Natural killer cell treated with Interleukin-12 subunit alpha and Interleukin-12 subunit beta and Interleukin-15 and Interleukin-18, amount 100 ng/mL, for 72 hours (primary cell): ENCODE measurements around the gene TSHR. TPM values are rescaled to one million over a fixed set of nuclear protein-coding genes. Genes with fewer than 3 reads are reported as not detected.
"Not testable (repeated sequence)": the region's sequence is repeated elsewhere in the genome, so short reads cannot be mapped to it uniquely, and the experiment has no call there.

ENCODE experiments used
- ATAC-seq, 2 donors: fragments of 150-1000 bp; cut with Tn5 transposase in 1 of 2; sonication (Bioruptor Pico), chemical (Tn5 transposase) in 1 of 2; 2 replicates each; pipeline ENCODE4 v1.10.0; 2021
- DNase-seq: peaks from one replicate; pipeline ENCODE4 v3.0.0; 2022; ENCODE audit warnings: low spot score
- H3K27ac Mint-ChIP-seq, 2 donors: 1 replicate in 1 of 2; 2 replicates in 1 of 2; pipeline ENCODE4 v1.8.0; 2022; ENCODE audit warnings: mixed read lengths in 2 of 2, mild to moderate bottlenecking in 1 of 2, moderate library complexity in 1 of 2
- H3K27me3 Mint-ChIP-seq, 2 donors: 1 replicate in 1 of 2; 2 replicates in 1 of 2; pipeline ENCODE4 v1.8.0; 2022; ENCODE audit warnings: mixed read lengths in 2 of 2
- H3K36me3 Mint-ChIP-seq: one replicate; pipeline ENCODE4 v1.8.0; 2022; ENCODE audit warnings: mixed read lengths
- H3K4me1 Mint-ChIP-seq, 2 donors: 1 replicate in 1 of 2; 2 replicates in 1 of 2; pipeline ENCODE4 v1.8.0; 2022; ENCODE audit warnings: low read depth in 2 of 2, mixed read lengths in 2 of 2, mild to moderate bottlenecking in 1 of 2
- H3K4me3 Mint-ChIP-seq: one replicate; pipeline ENCODE4 v1.8.0; 2022; ENCODE audit warnings: mixed read lengths
- H3K9me3 Mint-ChIP-seq: 2 replicates; pipeline ENCODE4 v1.8.0; 2022; ENCODE audit warnings: mixed read lengths
- total RNA-seq, 2 donors: library from RNA; stranded (reverse); gene quantifications; one replicate each; pipeline ENCODE4 v1.2.3, GENCODE V29; 2022

Gene TSHR
- total RNA-seq, 2 donors from 2014 or later = not detected

DNA sequence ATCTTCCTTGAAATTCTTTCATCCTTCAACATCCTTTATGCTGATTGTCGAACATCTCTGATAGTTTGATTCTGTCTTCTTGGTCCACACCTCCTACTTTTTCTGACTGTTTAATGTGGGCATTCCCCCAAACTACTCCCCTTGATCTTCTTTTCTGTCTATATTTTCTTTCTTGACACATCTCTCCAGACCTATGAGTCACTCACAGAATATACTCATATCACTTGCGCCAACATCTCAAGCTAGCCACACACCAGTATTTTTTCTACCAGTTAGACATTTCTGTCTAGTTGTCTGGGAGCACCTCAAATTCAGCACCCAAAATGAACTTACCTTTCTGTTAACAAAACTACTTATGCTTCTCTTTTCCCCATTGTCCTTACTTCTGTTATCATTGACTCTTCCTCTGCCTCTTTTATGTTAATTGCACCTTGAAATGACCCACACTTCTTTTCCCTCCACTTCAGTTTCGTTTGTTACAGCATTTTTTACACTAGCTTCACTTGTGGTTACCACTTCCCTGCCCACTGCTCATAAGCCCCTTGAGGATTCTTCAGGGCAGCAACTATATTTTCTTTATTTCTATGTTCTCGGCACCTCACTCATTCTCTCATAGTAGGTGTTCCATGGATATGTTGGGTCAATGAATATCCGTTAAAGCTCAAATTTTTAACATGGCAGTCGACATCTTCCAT is 33.5 kb downstream of the TSHR start:
- ATAC-seq = peak; percentile 91 to 95
- no peak for DNase-seq
- Mint-ChIP-seq H3K27me3 (peaks cover 0 to 3% of the 10 kb centered on the region in 2 donors), H3K36me3 (no peaks in the 10 kb centered on the region), H3K9me3 (no peaks in the 10 kb centered on the region), H3K27ac (no peak overlapping the region), H3K4me3 (no peak overlapping the region), H3K4me1 (no peaks in the 10 kb centered on the region)

DNA sequence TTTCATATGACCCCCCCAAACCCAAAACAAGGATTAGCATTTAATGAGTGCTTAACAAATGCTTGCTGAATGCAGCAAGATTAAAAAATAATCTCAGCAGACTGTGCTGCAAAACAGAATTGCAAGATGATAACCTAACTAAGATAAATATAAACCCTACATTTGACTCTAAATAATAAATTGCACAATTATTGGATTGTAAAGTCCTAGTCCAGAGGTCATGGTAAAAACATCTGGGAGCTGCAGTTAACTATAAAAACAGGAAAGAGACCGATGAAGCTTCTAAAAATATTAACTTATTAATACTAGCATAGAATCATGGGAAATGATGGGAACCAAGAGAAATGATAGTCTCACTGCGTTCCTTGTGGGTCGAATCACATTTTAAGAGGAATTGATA is 37.2 kb downstream of the TSHR start:
- no peak overlapping the region for H3K4me3 Mint-ChIP-seq
- H3K9me3 Mint-ChIP-seq = no peaks in the 10 kb centered on the region
- no peak for ATAC-seq
- no peaks in the 10 kb centered on the region for H3K36me3 Mint-ChIP-seq
- peaks cover 15 to 23% of the 10 kb centered on the region in 2 donors for H3K27me3 Mint-ChIP-seq
- no peak overlapping the region for H3K27ac Mint-ChIP-seq
- H3K4me1 Mint-ChIP-seq = peaks cover 3 to 5% of the 10 kb centered on the region in 2 donors
- no peak for DNase-seq

DNA sequence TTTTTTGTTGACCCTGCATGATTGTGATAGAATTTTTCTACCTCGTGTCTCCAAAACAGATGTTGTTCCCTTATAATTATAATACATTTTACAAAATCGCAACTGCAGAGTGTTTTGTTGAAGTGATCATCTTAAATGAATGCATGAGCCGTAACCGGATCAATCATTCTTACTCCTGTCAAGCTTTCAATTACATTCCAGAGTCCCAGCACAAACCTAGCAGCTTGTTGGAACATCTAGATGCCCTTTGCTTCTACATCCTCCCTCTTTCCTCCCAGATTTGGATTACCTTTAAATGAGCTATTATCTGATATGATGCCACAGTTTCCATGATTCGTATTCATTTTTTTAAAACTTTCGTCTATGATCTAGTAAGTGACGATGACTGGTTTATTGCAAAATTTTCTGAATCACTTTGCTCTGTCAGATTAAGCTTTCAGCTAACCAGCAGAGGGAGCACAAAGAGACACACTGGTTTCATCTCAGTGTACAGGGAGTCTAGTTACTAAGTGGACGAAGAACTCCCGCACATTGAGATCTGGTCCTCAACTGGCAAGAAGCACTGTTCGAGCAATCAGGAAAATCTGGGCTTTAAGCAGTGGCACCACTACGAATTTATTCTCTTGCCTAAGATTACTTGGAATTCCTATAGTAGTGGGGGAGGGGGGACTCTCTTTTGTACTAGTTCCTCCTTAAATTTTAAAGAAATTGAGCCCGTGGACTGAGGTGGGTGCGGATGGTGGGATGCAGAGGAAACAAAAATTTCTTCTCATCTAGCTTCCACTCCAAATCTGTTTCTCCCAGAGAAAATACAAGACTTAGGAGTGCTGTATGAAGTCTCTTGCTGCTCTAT is 40.9 kb downstream of the TSHR start:
- Mint-ChIP-seq H3K9me3 (no peaks in the 10 kb centered on the region), H3K4me1 (peaks cover 3 to 5% of the 10 kb centered on the region in 2 donors), H3K27me3 (peaks cover 24 to 36% of the 10 kb centered on the region in 2 donors), H3K4me3 (no peak overlapping the region), H3K36me3 (no peaks in the 10 kb centered on the region), H3K27ac (no peak overlapping the region)
- ATAC-seq (peak; percentile 74 to 88), DNase-seq (no peak)

DNA sequence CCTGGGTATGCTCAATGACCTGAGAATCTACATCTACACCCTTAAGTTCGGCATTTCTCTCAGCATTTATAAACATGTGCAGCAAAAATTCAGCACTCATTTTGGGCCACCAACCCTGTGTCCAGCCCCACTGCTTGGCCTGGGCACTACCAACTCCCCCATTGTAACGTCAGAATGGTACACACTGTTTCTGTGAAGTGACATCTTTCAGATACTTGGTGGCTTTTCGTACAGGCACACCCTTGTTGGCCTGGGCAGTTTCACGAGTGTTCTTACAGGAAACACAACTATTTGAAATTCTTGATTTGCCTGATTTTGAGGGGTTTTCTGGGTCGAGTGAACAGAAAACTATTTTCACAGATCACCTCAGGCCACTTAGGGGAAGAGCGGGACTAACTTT is 46.0 kb downstream of the TSHR start:
- Mint-ChIP-seq H3K4me3 (no peak overlapping the region), H3K36me3 (no peaks in the 10 kb centered on the region), H3K9me3 (no peaks in the 10 kb centered on the region), H3K27me3 (peaks cover 21 to 50% of the 10 kb centered on the region in 2 donors), H3K27ac (no peak overlapping the region), H3K4me1 (peaks cover 0 to under 1% of the 10 kb centered on the region in 2 donors)
- DNase-seq = no peak
- ATAC-seq = no peak

DNA sequence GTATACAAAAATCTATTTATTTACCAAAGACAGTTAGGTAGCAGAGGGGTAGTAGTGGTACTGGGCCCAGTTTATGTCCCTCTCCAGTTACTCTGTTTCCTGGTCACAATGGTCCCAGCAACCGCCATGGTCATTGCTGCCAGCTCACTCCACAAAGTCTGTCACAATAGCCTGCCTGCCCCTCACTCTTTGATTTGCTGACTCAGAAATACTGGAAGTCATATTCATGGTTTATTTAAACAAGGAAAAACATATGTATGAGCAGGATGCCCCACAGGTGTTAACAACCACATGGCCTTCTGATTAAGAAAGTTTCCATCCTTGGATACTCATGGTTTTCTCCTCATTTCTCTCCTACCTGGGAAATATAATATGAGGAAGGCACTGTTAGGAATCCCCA is 49.2 kb downstream of the TSHR start:
- H3K36me3 Mint-ChIP-seq = no peaks in the 10 kb centered on the region
- no peaks in the 10 kb centered on the region for H3K4me1 Mint-ChIP-seq
- peaks cover 8 to 33% of the 10 kb centered on the region in 2 donors for H3K27me3 Mint-ChIP-seq
- H3K27ac Mint-ChIP-seq = no peak overlapping the region
- DNase-seq (no peak), ATAC-seq (no peak)
- H3K4me3 Mint-ChIP-seq = no peak overlapping the region
- H3K9me3 Mint-ChIP-seq = no peaks in the 10 kb centered on the region

DNA sequence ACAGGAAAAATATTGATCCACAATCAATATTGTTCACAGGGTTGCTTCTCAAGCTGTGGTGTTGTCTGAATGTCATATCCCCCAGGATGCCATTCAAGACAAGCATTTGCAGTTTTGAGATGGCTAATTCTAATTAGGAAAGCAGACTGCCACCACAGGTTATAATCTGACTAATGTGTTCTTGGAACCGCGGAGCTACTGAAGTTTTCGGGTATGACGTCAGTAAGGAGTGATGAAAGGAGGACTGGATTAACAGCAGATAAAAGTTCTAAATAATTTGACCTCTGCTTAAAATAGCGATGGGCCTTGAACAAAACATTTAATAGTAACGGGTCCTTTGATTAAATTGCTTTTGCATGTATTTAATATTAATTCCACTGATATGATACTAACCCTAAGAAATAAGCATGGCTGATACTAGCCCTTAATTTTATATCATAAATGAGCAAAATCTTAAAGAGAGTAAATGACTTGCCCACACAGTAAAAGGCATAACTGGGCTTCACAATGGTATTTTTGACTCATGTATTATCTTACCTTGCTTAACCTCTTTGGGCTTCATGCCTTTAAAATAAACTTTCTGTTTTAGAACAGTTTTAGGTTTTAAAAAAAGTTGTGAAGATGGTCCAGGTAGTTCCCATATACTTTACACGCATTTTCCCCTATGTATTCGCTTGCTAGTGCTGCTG is 50.3 kb downstream of the TSHR start:
- peak in 1 of 2 donors; percentile 60 for ATAC-seq
- Mint-ChIP-seq H3K27ac (no peak overlapping the region), H3K27me3 (peaks cover 6 to 28% of the 10 kb centered on the region in 2 donors), H3K4me1 (no peaks in the 10 kb centered on the region), H3K9me3 (no peaks in the 10 kb centered on the region), H3K36me3 (no peaks in the 10 kb centered on the region), H3K4me3 (no peak overlapping the region)
- no peak for DNase-seq

DNA sequence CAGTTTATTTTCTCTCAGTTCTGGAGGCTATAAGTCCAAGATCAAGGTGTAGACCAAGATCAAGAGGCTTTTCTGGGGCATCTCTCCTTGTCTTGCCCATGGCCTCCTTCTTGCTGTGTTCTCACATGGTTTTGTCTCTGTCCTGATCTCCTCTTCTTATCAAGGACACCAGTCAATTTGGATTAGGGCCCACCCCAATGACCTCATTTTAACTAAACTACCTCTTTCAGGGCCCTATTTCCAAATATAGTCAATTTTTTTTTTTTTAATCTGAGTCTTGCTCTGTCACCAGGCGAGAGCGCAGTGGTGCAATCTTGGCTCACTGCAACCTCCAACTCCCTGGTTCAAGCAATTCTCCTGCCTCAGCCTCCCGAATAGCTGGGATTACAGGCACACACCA is 50.8 kb downstream of the TSHR start:
- DNase-seq (no peak), ATAC-seq (no peak)
- H3K9me3 Mint-ChIP-seq = no peaks in the 10 kb centered on the region
- H3K4me1 Mint-ChIP-seq = no peaks in the 10 kb centered on the region
- H3K36me3 Mint-ChIP-seq = no peaks in the 10 kb centered on the region
- H3K27me3 Mint-ChIP-seq = peaks cover 5 to 26% of the 10 kb centered on the region in 2 donors
- H3K27ac Mint-ChIP-seq = no peak overlapping the region
- H3K4me3 Mint-ChIP-seq = no peak overlapping the region

DNA sequence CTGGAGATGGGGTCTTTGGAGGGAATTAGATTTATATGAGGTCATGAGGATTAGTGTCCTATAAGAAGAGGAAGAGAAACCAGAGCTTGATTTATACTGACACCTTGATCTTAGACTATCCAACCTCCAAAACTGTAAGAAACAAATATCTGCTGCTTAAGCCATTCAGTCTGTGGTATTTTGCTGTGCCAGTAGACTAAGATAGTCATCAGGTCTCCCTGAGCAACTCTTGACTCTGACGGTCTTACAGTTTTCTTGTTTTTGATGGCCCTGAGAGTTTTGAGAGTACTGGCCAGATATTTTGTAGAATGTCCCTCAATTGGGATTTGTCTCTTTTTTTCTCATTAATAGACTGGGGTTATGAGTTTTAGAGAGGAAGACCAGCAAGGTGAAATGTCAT is 51.7 kb downstream of the TSHR start:
- Mint-ChIP-seq H3K9me3 (no peaks in the 10 kb centered on the region), H3K27me3 (peaks cover 5 to 19% of the 10 kb centered on the region in 2 donors), H3K4me3 (no peak overlapping the region), H3K4me1 (no peaks in the 10 kb centered on the region), H3K27ac (no peak overlapping the region), H3K36me3 (no peaks in the 10 kb centered on the region)
- DNase-seq (no peak), ATAC-seq (no peak)

DNA sequence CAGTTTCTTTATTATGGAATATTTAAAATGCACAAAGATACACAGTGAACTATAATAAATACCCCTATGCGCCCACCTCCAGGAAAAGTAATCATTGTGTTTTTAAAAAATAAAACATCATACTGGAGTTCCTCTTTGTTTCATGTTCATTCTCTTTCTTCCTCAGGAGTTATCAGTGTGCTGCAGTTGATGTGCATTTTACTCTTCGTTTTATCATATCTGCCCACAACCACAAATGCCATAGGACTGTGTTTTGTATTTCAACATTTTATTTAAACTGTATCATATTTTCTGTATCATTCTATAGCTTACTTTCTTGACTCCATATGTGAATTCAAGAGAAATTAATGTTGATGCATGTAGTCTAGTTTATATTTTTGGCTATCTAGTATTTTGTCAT is 53.9 kb downstream of the TSHR start:
- DNase-seq (no peak), ATAC-seq (no peak)
- H3K9me3 Mint-ChIP-seq = no peaks in the 10 kb centered on the region
- no peak overlapping the region for H3K4me3 Mint-ChIP-seq
- no peaks in the 10 kb centered on the region for H3K36me3 Mint-ChIP-seq
- no peak overlapping the region for H3K27ac Mint-ChIP-seq
- no peaks in the 10 kb centered on the region for H3K27me3 Mint-ChIP-seq
- H3K4me1 Mint-ChIP-seq = no peaks in the 10 kb centered on the region

DNA sequence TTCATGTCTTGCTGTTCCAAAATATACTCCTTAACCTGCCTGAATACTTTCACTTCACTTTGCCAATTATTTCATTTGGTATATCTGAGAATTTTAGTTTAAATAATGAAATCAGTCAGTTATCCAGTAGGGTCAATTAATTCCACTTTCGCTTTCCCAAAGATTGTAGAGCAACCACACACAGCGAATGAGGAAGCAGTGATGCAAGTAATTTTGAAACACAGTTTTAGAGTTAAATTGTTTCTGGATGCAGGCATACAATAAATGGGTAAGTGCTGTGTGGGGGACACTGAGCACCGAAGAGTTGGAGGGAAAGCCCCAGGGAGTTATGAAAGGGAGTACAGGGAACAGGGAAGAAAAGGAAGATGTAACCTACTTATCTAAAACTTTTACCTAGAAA is 62.8 kb downstream of the TSHR start:
- no peak for ATAC-seq
- H3K36me3 Mint-ChIP-seq = no peaks in the 10 kb centered on the region
- peak overlapping the region in 1 of 2 donors; percentile 52 for H3K27ac Mint-ChIP-seq
- peaks cover 2 to 8% of the 10 kb centered on the region in 2 donors for H3K4me1 Mint-ChIP-seq
- H3K27me3 Mint-ChIP-seq = peaks cover 8 to 16% of the 10 kb centered on the region in 2 donors
- H3K9me3 Mint-ChIP-seq = no peaks in the 10 kb centered on the region
- DNase-seq = no peak
- no peak overlapping the region for H3K4me3 Mint-ChIP-seq

DNA sequence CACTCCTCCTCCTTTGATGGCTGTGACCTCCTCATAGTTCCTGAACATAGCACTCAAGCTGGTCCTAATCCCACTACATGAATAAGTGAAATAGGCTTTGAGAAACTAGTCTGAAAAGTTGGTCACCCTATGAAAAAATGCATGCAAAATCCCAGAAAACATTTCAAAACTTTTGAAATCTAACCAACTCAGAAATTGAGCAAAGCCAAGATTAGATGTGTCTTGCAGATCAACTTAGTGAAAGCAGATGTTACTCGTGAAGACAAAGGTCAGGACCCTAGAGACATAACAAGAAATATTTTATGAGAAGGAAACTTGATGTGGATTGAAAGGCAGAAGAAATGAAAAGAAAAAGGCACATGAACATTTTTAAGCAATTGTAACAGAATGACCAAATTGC is 63.3 kb downstream of the TSHR start:
- no peak for DNase-seq
- Mint-ChIP-seq H3K4me3 (no peak overlapping the region), H3K36me3 (no peaks in the 10 kb centered on the region), H3K27ac (peak overlapping the region in 1 of 2 donors; percentile 52), H3K4me1 (peaks cover 2 to 8% of the 10 kb centered on the region in 2 donors), H3K9me3 (no peaks in the 10 kb centered on the region), H3K27me3 (peaks cover 8 to 16% of the 10 kb centered on the region in 2 donors)
- ATAC-seq = no peak

DNA sequence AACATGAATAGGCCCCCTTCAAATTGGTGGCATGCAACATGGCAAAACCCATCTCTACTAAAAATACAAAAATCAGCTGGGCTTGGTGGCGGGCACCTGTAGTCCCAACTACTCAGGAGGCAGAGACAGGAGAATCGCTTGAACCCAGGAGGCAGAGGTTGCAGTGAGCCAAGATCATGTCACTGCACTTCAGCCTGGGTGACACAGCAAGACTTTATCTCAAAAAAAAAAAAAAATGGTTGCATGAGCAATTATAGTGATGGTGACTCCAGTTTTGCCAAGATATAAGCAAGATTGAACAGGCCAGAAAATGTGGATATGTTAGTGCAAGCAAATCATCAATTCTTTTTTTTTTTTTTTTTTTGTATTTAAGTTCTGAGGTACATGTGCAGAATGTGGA is 63.7 kb downstream of the TSHR start:
- not testable (repeated sequence) for H3K4me1 Mint-ChIP-seq, H3K9me3 Mint-ChIP-seq, H3K27ac Mint-ChIP-seq, H3K36me3 Mint-ChIP-seq, ATAC-seq, H3K4me3 Mint-ChIP-seq, DNase-seq
- H3K27me3 Mint-ChIP-seq = peaks cover 8 to 16% of the 10 kb centered on the region in 2 donors

DNA sequence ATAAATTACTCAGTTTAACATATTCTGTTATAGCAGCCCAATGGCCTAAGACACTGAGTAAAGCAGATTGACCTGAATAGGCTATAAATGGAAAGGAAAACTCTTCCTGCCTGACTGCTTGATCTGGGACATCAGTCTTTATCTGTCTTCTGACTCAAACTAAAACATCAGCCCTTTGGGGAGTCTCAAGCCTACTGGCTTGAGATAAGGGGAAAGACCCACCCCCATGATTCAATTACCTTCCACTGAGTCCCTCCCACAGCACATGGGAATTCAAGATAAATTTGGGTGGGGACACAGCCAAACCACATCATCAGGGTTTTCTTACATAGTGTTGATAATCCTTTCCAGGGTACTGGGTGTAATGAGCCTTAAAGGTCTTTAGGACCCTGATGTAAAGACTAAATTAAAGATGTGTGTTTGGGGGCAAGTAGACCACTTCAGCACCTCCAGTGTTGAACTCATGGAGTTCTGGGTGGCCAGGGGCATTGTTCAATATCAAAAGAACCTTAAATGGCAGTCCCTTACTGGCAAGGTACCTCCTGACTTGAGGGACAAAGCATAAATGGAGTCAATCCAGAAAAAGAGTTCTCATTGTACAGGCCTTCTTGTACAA is 67.8 kb downstream of the TSHR start:
- peaks cover 2 to 6% of the 10 kb centered on the region in 2 donors for H3K4me1 Mint-ChIP-seq
- peaks cover 20% of the 10 kb centered on the region in 2 donors for H3K27me3 Mint-ChIP-seq
- no peaks in the 10 kb centered on the region for H3K9me3 Mint-ChIP-seq
- ATAC-seq = no peak
- H3K4me3 Mint-ChIP-seq = no peak overlapping the region
- H3K36me3 Mint-ChIP-seq = no peaks in the 10 kb centered on the region
- no peak overlapping the region for H3K27ac Mint-ChIP-seq
- no peak for DNase-seq
